Lower leg skin (tissue), 3 donors: Measurements from ENCODE around the gene PLXNB1.

Experiments used
- CTCF ChIP-seq, 3 donors: fragments of 450-650 bp; IDR thresholded peaks; one replicate each; pipeline ENCODE4 v1.5.1; 2016; ENCODE audit warnings: antibody characterized with exemption in 3 of 3, mild to moderate bottlenecking in 3 of 3, moderate library complexity in 2 of 3
- POLR2A ChIP-seq, 2 donors: fragments of 450-650 bp; IDR thresholded peaks; one replicate each; pipeline ENCODE4 v1.6.1; 2016 to 2017; ENCODE audit warnings: antibody characterized with exemption in 2 of 2, mild to moderate bottlenecking in 1 of 2, moderate library complexity in 1 of 2

DNA sequence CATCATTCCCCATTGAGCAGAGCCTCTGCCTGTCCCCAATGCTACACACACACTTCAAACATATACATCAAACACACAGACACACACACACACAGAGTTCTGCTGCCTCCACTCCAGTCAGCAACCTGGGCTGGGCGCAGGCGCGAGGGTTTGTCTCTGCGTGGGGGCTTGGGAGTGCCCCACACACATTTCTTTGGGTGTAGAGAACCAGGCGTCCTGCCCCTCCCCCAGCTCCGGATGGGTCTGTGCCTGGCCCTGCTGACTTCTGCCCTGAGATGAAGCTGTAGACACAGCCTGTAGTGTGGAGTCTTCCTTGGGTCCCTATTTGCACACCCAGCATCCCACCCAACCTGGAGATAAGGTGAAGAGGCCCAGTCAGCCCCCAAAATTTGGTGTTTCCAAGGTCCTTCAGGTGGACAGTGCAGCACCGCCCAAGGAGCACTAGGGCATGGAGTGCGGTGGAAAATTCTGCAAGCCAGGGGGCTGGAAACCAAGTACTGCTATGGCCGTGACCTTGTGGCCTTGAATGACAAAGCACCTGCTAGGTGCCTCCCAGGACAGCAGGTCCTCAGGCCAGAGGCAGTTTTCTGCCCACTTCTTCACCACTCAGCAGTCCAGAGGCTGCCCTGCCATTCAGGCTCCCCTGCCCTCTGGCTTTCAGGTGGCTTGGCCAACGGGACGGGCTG, 31.0 kb downstream of the PLXNB1 start:
- no peak for TF ChIP-seq CTCF (IDR thresholded peaks at IDR 0.05)
- no peak for TF ChIP-seq POLR2A (IDR thresholded peaks at IDR 0.05)
